PFSK-1 (cell line): ENCODE data around the gene CREB3L2.

Experiments
- FOXP2 ChIP-seq: optimal IDR thresholded peaks from 2 replicates; pipeline ENCODE3; 2011; ENCODE audit warnings: borderline replicate concordance, control low read depth, inconsistent platforms; ENCODE audit not compliant: insufficient read depth; ENCODE audit errors: extremely low read length, extremely low read depth
- POLR2AphosphoS5 ChIP-seq: IDR thresholded peaks from 2 replicates; pipeline ENCODE4 v1.6.1; 2012; ENCODE audit warnings: low read depth, mild to moderate bottlenecking, control low read depth, low read length, moderate library complexity
- SIN3A ChIP-seq: IDR thresholded peaks from 2 replicates; pipeline ENCODE4 v1.6.1; 2012; ENCODE audit warnings: mild to moderate bottlenecking, low read length, moderate library complexity, borderline replicate concordance; ENCODE audit not compliant: insufficient read depth
- TAF1 ChIP-seq: IDR thresholded peaks from 2 replicates; pipeline ENCODE4 v1.6.1; 2012; ENCODE audit warnings: low read length, control low read depth, borderline replicate concordance; ENCODE audit not compliant: insufficient read depth
- TF ChIP-seq, protein P1 (sequence below), 2 experiments: IDR thresholded peaks; 2 replicates each; pipeline versions ENCODE4 v1.6.1 to v1.8.0; 2011 to 2012; ENCODE audit warnings: low read depth in 2 of 2, low read length in 2 of 2, control low read depth in 1 of 2, inconsistent platforms in 1 of 2, mild to moderate bottlenecking in 1 of 2, moderate library complexity in 1 of 2; ENCODE audit not compliant: insufficient read depth in 1 of 2

Gene CREB3L2

GRCh38 chr7:137925754-137926153 is 76.1 kb downstream of the CREB3L2 start:
- TF ChIP-seq POLR2AphosphoS5 = no peak
- TF ChIP-seq SIN3A = no peak
- TF ChIP-seq FOXP2 = no peak
- TF ChIP-seq TAF1 = no peak
- TF ChIP-seq, protein P1, sequence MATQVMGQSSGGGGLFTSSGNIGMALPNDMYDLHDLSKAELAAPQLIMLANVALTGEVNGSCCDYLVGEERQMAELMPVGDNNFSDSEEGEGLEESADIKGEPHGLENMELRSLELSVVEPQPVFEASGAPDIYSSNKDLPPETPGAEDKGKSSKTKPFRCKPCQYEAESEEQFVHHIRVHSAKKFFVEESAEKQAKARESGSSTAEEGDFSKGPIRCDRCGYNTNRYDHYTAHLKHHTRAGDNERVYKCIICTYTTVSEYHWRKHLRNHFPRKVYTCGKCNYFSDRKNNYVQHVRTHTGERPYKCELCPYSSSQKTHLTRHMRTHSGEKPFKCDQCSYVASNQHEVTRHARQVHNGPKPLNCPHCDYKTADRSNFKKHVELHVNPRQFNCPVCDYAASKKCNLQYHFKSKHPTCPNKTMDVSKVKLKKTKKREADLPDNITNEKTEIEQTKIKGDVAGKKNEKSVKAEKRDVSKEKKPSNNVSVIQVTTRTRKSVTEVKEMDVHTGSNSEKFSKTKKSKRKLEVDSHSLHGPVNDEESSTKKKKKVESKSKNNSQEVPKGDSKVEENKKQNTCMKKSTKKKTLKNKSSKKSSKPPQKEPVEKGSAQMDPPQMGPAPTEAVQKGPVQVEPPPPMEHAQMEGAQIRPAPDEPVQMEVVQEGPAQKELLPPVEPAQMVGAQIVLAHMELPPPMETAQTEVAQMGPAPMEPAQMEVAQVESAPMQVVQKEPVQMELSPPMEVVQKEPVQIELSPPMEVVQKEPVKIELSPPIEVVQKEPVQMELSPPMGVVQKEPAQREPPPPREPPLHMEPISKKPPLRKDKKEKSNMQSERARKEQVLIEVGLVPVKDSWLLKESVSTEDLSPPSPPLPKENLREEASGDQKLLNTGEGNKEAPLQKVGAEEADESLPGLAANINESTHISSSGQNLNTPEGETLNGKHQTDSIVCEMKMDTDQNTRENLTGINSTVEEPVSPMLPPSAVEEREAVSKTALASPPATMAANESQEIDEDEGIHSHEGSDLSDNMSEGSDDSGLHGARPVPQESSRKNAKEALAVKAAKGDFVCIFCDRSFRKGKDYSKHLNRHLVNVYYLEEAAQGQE (IDR thresholded peaks at IDR 0.05; ENCODE audit: insufficient read depth in 1 of 2, low read depth in 2 of 2, low read length in 2 of 2) = no peak

DNA sequence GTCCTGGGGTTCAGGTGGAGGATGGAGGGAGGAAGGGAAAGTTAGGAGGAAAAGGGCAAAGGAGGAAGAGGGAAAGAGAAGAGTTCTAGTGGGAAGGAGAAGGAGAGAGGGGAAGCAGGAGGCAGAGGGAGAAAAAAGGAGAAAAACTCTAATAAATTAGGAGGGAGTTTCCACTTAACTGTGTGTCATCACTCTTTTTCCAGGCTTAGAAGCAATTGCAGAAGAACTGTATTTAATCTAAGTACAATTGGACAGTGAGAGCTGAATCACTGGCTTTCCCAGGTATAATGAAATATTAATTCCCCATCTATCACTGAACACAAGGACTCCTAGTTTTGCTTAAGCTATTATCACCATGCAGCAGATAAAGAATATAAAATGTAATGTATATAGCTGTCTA is 76.8 kb downstream of the CREB3L2 start:
- TF ChIP-seq POLR2AphosphoS5 (no peak), TAF1 (no peak), FOXP2 (no peak)

- TF ChIP-seq SIN3A (no peak), TAF1 (no peak), FOXP2 (no peak), POLR2AphosphoS5 (no peak)
- TF ChIP-seq, protein P1 (IDR thresholded peaks at IDR 0.05; ENCODE audit: insufficient read depth in 1 of 2, low read depth in 2 of 2, low read length in 2 of 2) = no peak
These were observed 78.5 kb downstream of the CREB3L2 start for GRCh38 chr7:137923380-137923779.

DNA sequence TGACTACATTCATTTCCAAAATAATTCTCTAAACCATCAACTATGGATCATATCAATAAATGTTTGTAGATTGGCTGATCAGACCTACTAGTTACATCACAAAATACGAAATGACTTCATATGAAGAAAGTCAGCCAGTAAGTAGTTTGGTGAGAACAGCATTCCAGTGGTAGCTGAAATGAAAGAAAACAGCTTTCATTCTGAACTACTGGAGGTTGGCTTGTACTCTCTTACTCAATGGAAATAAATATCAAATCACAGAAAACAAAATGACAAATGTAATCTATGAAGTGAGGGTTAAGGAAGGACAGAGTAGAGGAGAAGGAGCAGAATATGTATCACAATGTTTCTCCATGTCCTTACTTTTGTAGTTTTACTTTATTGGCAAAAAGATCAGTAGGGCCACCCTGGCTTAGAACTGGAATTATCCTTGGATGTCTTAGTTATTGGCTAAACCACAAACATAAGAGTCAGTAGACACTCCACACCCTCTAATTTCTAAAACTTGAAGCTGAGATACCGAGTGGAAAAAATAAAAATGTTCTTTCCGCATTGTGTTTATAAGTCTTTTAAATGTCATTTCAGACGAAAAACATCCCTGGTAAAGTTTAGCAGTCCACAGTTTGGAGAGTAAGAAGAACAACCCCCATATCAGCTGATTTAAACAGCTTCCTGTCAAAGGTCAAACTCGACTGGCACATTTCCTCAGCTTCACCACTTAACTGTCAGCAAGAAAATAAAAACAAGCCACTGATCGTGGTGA is 81.1 kb downstream of the CREB3L2 start:
- TF ChIP-seq SIN3A = no peak
- TF ChIP-seq POLR2AphosphoS5 = no peak
- TF ChIP-seq FOXP2 = no peak
- TF ChIP-seq, protein P1 (IDR thresholded peaks at IDR 0.05; ENCODE audit: insufficient read depth in 1 of 2, low read depth in 2 of 2, low read length in 2 of 2) = no peak
- no peak for TF ChIP-seq TAF1

DNA sequence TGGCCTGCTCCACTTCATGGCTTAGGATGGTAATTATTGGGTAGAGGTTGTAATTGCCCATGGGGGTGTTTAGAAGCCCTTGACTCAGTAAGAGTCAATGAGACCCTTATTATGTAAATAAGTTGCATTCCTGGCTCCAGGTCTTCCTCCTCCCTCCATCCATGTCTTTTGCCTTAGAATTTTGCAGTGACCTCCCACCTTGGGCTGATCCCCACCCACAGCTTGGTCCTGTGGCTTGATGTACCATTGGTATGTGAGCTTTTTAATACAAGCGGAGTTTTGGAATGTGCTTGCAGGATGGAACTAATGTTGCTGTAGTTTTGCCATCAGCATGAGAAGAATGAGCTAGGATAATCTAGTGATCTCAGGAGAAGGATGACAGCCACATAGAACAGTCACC is 81.9 kb downstream of the CREB3L2 start:
- TF ChIP-seq POLR2AphosphoS5 (no peak), FOXP2 (no peak), TAF1 (no peak), SIN3A (no peak)
- TF ChIP-seq, protein P1 (IDR thresholded peaks at IDR 0.05; ENCODE audit: insufficient read depth in 1 of 2, low read depth in 2 of 2, low read length in 2 of 2) = no peak
